CMK (cell line): ENCODE measurements around the gene GLB1L.
A peak's percentile ranks its signal among the peaks of the same experiment; 100 is the strongest.

ENCODE experiments used
- DNase-seq: peaks from one replicate; pipeline ENCODE4 v3.0.0-alpha.2; 2010; ENCODE audit warnings: low read depth

Gene GLB1L

DNA sequence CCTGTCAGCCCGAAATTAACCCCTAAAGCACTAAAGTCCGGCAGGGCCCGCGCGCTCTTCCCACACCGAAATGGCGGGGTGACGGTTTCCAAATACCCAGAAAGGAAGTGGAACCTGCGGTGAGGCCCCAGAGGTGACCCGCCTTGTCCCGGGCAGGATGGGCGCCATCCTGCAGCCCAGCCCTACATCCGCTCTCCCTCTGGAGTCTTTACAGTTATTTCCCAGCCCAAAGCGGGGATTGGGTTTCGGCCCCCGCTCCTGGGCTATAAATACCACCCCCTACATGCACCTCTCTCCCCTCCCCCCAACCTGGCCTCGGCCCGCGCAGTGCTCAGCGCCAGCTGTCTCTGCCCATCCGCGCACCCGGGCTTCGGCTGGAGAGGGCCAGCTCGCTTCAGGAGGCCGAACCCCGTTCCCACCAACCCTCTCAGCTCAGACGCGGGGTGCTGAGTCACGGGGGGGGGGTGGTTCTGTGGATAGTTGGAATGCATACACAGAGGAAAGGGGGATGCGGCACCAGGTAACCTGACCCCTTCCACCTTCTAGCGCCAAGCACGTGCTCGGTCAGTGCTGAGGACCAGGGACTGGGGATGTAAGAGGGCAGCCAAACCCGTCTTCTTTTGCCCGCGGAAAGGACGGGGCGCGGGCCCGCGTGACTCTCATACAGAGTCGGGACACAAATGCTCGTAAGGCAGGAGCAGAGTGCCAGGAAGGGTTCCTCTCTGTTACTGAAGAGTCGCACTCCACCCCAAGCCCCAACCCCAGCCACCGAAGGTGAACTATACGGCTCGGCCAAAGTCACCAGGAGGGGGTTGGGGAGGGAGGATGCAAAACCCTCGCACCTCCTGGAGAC, 7.9 kb upstream of the GLB1L start, which contains the start of gene TUBA4B:
TUBA4B (plus strand) TSS at position 344 of the 853 bp plus-strand sequence; CDS start at position 509, 165 bp downstream.
- no peak for DNase-seq

DNA sequence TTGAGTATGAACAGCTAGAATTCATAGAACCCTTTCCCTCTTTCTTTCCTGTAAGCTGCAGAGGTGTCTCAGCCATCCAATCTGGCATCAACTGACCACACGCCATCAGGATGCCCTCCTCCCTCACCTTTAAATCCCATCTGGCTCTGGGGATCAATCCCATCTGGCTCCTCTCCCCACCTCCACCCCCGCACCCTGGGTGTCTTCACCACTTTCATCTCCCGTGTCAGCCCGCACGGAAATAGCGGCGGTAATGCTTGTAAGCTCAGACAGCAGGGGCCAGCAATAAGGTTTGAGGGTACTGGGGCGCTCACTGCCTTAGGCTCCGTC, 7.3 kb upstream of the GLB1L start:
- DNase-seq, result no peak

GRCh38 chr2:219252084-219252483, 6.8 kb upstream of the GLB1L start:
- no peak for DNase-seq

DNA sequence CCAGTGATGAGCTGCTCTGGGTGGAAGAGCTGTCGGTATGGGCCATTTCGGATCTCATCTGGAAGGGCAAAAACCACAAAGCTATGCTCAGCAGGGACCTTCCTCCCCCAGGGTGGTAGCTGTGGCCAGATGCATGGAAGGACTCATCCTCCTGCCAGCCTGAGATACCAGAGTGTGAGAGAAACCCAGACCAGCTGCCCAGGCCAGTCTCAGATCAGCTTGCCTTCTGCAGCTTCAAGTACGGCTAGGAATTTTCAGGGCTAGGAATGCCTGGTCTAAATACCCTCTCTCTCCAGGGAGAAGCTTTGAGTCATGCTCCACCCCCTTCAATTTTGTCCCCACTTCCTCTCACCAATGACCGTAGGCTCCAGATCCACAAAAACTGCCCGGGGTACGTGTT, 6.4 kb upstream of the GLB1L start:
- DNase-seq, result no peak

DNA sequence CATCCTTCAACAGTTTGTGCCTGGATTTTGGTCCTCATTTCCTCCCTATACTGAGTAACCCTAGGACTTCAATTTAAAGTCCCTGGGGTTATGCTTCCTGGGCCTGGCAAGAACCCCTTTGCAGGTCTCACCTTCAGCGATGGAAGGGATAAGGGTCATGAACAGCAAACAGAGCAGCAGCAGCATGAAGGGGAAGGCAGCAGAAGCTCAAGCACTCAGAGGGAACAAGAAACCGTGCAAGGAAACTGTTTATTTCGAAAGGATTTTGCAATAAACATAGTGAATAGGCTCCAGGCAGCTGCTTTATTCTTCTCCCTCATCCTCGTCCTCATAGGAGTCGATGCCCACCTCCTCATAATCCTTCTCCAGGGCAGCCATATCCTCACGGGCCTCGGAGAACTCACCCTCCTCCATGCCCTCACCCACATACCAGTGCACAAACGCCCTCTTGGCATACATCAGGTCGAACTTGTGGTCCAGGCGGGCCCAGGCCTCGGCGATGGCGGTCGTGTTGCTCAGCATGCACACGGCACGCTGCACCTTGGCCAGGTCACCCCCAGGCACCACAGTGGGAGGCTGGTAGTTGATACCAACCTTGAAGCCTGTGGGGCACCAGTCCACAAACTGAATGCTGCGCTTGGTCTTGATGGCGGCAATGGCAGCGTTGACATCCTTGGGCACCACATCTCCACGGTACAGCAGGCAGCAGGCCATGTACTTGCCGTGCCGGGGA, 5.0 kb upstream of the GLB1L start:
- DNase-seq, result no peak

- no peak for DNase-seq
These were observed 4.1 kb upstream of the GLB1L start for GRCh38 chr2:219249203-219249980.

DNA sequence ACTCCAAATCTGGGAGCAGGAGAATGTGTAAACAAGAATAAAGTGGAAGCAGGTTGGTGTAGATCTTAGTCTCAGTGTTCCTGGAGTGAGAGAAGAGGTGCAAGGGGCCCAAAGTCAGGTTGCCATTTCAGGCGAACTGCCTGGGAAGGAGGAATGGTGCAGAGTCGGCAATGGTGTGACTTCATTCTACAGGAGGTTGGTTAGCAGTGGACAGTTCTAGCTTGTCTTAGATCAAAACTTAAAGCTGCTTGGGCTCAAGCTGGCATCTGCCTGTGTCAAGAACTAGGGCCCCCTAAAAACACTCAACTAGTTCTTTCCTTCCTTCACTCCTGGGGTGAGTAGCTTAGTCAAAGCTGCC, 3.6 kb upstream of the GLB1L start:
- DNase-seq, result no peak

DNA sequence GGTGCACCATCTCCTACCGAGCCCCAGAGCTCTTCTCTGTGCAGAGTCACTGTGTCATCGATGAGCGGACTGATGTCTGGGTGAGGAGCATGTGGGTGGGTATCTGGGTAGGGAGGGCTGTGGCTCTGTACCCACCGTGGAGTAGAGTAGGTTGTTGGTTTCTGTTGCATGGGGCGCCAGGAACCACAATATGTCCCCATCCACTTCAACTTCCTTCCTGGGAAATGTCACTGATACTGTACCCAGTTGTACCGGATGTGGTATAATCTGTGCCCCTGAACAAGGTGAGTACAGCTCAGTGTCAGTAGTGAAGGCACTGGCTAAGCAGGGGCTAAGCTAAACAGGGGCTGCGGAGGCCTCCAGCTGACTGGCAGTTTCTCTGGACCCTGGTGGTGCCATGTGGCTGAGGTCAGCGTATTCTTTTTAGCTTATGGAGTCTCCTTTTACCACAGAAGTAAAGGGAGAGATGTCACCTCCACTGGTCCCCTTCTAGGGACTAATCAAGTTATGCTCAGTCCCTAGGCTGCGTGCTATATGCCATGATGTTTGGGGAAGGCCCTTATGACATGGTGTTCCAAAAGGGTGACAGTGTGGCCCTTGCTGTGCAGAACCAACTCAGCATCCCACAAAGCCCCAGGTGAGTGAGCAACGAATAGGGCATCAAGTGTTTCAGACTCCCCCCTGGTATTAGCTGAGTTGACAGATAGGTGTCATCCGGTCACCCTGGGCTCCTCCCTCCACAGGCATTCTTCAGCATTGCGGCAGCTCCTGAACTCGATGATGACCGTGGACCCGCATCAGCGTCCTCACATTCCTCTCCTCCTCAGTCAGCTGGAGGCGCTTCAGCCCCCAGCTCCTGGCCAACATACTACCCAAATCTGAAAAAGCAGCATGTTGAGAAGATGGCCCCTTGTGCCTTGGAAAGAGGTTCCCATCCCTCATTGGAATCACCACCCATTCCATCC, 2.7 kb upstream of the GLB1L start:
- no peak for DNase-seq

GRCh38 chr2:219246559-219246958, 1.3 kb upstream of the GLB1L start:
- no peak for DNase-seq

DNA sequence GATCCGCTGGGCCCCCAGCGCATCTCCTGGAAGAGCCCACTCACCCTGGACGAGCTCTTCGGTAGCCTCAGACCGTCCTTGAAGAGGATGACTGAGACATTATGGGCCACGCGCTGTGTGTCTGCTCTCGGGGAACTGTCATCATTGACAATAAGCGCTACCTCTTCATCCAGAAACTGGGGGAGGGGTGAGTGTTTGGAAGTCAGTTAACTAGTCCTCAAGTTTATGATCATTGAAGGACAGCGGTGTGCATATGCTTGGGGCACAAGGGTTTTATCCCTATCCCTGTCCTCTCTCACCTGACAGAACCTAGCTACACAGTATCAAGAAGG, 621 bp upstream of the GLB1L start:
- DNase-seq, result no peak

DNA sequence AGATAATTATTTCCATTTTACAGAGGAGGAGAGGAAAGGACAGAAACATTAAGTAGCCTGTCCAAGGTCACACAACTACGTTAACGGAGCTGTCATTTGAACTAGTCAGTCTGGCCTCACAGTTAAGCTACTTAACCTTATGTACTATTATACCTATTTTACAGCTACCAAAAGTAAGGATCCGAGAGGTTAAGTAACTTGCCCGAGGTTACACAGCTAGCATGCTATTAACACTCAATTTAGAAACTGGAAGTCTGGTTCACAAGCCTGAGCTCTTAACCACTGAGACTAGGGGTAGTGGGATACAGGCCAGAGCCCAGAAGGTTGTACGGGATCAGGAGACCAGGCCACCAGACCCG, 476 bp downstream of the GLB1L start:
- no peak for DNase-seq

DNA sequence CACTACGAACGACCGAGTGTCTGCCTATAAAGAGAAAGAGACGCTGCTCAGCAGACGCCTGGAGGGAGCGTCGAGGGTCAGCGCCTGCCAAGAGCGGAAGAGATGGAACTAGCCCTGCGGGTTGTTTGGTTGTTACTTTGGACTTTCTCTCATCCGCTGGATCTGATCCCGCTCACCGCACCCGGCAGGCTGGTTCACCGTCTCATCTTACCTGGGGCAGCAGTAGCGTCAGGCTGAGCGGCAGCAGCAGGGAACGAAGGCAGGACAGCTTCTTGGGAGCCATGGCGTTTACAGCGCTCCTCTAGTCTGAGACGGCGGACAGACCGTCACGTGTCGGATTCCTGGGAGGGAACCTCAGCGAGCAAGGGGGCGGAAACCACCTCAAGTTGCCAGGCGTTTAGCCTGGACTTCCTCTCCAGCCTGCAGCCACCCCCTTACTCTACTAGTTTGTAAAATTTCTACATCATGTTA, 1.9 kb downstream of the GLB1L start:
- DNase-seq, result no peak

- DNase-seq, result no peak
These were observed 10.9 kb downstream of the GLB1L start for GRCh38 chr2:219234331-219234730.

GRCh38 chr2:219230059-219230540, 15.1 kb downstream of the GLB1L start:
- no peak for DNase-seq

GRCh38 chr2:219229305-219230058, 15.8 kb downstream of the GLB1L start, which contains the start of the genes ANKZF1 and ATG9A:
Gene ANKZF1 (plus strand): TSS chr2:219229806. CDS start chr2:219230258, 452 bp downstream.
Gene ATG9A (minus strand): TSS chr2:219229636. CDS start chr2:219228024, 1,612 bp downstream.
- peak; percentile 93 for DNase-seq

DNA sequence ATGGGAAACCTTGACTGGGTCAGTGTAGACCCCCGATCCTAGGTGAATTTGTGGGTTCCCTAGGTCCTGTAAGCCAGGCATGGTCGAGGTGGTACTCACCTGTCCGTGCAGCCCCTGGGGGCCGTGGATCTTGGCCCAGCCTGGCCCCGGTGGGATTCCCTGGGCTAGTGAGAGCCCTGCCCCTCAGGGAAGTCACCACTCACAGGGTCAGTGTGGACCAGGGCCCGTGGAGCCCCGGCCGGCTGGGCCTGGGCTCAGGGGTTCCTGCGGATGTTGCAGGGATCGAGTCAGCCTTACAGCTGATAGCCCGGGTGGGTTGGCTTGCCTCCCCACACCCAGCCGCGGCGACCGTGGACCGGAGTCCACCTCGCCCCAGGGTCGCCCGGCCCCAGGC, 16.3 kb downstream of the GLB1L start:
- DNase-seq, result no peak

DNA sequence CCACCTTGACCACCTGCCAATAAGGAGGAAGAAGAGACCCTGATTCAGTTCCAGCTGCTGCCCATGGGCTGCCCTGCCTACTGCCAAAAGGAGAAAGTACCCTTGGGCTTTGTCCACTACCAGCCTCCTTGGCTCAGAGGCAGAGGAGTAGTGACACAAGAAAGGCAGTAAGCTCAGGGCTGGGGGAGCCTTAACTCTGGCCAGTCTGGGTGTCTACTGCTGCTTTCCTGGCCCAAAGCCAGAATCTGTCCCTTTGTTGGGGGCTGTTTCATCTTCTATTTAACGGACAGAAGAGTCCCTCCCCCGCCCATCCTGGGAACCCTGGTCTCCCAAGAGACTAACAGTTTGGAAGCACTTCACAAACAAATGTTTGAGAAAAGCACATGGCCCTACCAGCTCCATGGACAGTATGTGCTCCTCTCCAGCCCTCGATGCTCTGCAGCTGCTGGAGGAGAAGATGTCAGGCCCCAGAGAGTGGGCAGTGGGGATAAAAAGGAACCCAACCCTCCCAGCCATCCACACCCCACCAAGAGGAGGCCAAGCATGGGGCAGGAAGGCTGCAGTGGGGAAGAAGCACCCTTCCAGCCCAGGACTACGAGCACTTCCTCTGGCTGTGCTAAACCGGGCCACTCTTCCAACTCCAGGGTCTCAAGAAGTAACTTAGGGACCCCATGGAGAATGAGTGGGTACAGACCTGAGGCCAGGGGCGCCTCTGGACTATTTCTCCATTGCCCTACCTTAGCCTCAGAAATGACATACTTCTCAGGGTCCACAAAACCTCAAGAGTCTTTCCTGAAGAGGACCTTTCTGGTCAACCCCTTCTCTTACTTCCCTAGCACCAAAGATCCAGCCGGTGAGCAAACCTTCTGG, 17.0 kb downstream of the GLB1L start:
- no peak for DNase-seq

DNA sequence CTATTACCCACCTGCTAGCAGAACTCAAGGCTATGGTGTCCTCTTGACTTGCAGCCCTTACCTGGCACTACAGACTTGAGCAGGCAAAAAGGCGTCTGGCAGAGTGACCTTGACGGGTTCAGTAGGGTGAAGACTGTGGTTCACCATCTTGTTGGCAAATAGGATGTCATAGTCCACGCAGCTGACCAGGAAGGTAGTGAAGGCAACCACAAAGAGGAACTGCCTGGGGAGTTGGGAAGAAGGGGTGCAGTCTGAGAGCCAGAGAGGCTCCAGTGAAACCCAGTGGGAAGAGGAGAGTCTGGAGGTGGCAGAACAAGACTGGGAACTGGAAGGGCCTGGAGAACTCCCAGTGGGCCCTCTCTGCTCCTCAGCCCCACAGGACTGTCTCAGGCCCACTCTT, 19.9 kb downstream of the GLB1L start:
- DNase-seq, result no peak

DNA sequence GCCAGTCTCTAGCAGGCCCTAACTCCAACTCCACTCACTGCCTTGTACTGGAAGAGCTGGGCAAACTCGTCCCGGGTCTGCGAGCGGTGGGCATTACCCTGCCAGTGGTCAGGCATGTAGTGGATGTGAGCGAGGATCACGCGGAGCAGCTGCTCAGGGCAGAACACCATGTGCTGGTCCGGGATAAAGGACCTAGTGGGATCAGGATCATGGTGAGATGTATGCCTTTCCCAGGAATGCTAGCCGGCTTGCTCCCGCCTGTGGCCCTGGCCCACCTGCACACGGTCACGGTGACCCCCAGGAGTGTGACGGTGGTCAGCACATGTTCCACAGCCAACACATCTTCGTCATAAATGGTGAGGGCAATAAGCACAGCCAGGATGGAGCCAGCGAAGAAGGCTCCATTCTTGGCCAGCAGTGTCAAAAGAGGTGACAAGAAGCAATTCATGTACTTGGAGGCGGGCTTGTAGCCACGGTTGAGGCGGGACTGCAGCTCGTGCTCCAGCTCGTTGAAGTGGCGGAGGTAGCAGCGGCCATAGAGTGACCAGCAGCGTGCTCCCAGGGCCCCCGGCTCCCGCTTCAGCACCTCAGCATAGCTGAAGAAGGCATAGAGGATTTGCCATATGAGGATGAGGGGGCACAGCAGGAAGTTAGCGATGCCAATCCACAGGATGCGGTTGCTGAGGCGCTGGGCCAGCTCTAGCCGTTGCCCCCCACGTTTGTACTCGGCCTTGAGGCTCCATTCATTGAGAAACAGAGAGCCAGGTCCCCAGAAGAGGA, 21.2 kb downstream of the GLB1L start:
- no peak for DNase-seq
